Caco-2 (cell line): ENCODE data around the gene FAM124A. TPM values are rescaled to one million over a fixed set of nuclear protein-coding genes. Genes with fewer than 3 reads are reported as not detected.

Experiments used
- BruUV-seq: library from RNA; stranded (reverse); fragments of 400-500 nt; replicated peaks from 2 replicates; lab custom pipeline; 2021; lab: Mats Ljungman, UMichigan
- CTCF ChIA-PET: fragments of 300-600 bp; sonication (Branson Sonifier 250); formaldehyde crosslinking; loops from one replicate; lab custom pipeline; 2022; ENCODE audit warnings: antibody characterized with exemption; lab: Charles Lee
- POLR2A ChIA-PET: fragments of 300-600 bp; sonication (Branson Sonifier 250); formaldehyde crosslinking; loops from one replicate; lab custom pipeline; 2022; ENCODE audit warnings: antibody characterized with exemption; lab: Charles Lee
- DNase-seq, 2 experiments: peaks; one replicate each; pipeline versions ENCODE4 v3.0.0 to v3.0.0-alpha.2; 2020 to 2022
- H3K27me3 ChIP-seq: replicated peaks from 2 replicates; pipeline ENCODE4 v1.6.0; 2011; ENCODE audit warnings: low read length; ENCODE audit not compliant: control insufficient read depth, insufficient read depth
- H3K36me3 ChIP-seq: 2 replicates; pipeline ENCODE4 v1.5.1; 2011; ENCODE audit warnings: low read length; ENCODE audit not compliant: control insufficient read depth, insufficient read depth
- H3K4me1 ChIP-seq: fragments of 250-450 bp; sonication (Bioruptor Pico); 2 replicates; pipeline ENCODE4 v1.5.1; 2020; ENCODE audit warnings: mild to moderate bottlenecking
- H3K4me3 ChIP-seq: 2 replicates; pipeline ENCODE4 v1.5.1; 2011; ENCODE audit warnings: low read depth, mild to moderate bottlenecking, control low read depth, low read length
- H3K9me3 ChIP-seq: fragments of 250-450 bp; sonication (Bioruptor Pico); 2 replicates; pipeline ENCODE4 v1.5.1; 2020; ENCODE audit warnings: mild to moderate bottlenecking, moderate library complexity
- H3K27ac Mint-ChIP-seq: one replicate; pipeline ENCODE4 v1.8.0; 2022; ENCODE audit warnings: mixed read lengths; ENCODE audit not compliant: unreplicated experiment
- H3K27me3 Mint-ChIP-seq: one replicate; pipeline ENCODE4 v1.8.0; 2022; ENCODE audit warnings: mixed read lengths; ENCODE audit not compliant: insufficient read depth, unreplicated experiment
- H3K36me3 Mint-ChIP-seq: one replicate; pipeline ENCODE4 v1.8.0; 2022; ENCODE audit warnings: mild to moderate bottlenecking, mixed read lengths; ENCODE audit not compliant: insufficient read depth, unreplicated experiment
- H3K4me1 Mint-ChIP-seq: one replicate; pipeline ENCODE4 v1.8.0; 2022; ENCODE audit warnings: low read depth, mixed read lengths; ENCODE audit not compliant: unreplicated experiment
- H3K4me3 Mint-ChIP-seq: one replicate; pipeline ENCODE4 v1.8.0; 2022; ENCODE audit warnings: mild to moderate bottlenecking, moderate library complexity, mixed read lengths; ENCODE audit not compliant: unreplicated experiment
- H3K9me3 Mint-ChIP-seq: one replicate; pipeline ENCODE4 v1.8.0; 2022; ENCODE audit warnings: mixed read lengths; ENCODE audit not compliant: unreplicated experiment
- CTCF ChIP-seq, 2 experiments: fragments of 200-600 bp in 1 of 2; IDR thresholded peaks; 1 replicate in 1 of 2; 2 replicates in 1 of 2; pipeline versions ENCODE4 v1.5.1 to v1.8.0; 2011 to 2022; ENCODE audit warnings: antibody characterized with exemption in 1 of 2, control low read depth in 1 of 2, inconsistent platforms in 1 of 2, low read depth in 1 of 2, low read length in 1 of 2, mild to moderate bottlenecking in 1 of 2, moderate library complexity in 1 of 2; ENCODE audit not compliant: insufficient read depth in 1 of 2, severe bottlenecking in 1 of 2, unreplicated experiment in 1 of 2
- intact Hi-C: fragments of 100-400 bp; cut with micrococcal nuclease; formaldehyde crosslinking; loops from one replicate; pipeline ENCODE4 v1.10.0; 2022; ENCODE audit not compliant: unreplicated experiment
- total RNA-seq: library from RNA; stranded (reverse); gene quantifications from 2 replicates; pipeline ENCODE4 v1.2.3, GENCODE V29; 2022

FAM124A gene
- total RNA-seq, 1 experiment from 2014 or later: 0.52 TPM

- TF ChIP-seq CTCF (IDR thresholded peaks at IDR 0.05; ENCODE audit: insufficient read depth in 1 of 2, low read depth in 1 of 2, low read length in 1 of 2, severe bottlenecking in 1 of 2, unreplicated experiment in 1 of 2): no peak
- H3K9me3 Mint-ChIP-seq: no peaks in the 10 kb centered on the region
Observed at GRCh38 chr13:51194942-51195341, 27.3 kb upstream of the FAM124A start.

DNA sequence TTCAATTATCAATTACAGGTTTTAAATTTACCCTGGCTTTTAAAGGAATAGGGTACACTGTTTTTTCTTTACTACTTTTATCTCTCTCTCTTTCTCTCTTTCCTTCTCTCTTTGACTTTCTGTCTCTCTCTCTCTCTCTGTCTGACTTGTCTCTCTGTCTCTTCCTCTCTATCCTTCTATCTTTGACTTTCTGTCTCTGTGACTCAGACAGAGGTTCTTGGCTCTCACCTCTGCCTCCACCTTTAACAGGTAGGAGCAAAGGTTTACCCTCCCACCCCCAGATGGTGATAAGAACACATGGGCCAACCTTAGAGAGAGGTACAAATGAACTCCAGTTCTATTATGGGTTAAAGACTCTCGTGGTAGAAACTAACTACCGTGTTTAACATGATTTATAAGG lies 20.3 kb upstream of the FAM124A start:
- ChIA-PET POLR2A (no interaction called here), CTCF (no interaction called here)
- H3K4me3 ChIP-seq: no peak overlapping the region
- no peak for DNase-seq
- no peaks in the 10 kb centered on the region; the same call in 1 of the 2 replicates for H3K9me3 ChIP-seq
- BruUV-seq: no TSS peak
- peaks cover 22% of the 10 kb centered on the region for H3K27me3 Mint-ChIP-seq
- intact Hi-C loops: no loop called here
- no peak for TF ChIP-seq CTCF (IDR thresholded peaks at IDR 0.05; ENCODE audit: insufficient read depth in 1 of 2, low read depth in 1 of 2, low read length in 1 of 2, severe bottlenecking in 1 of 2, unreplicated experiment in 1 of 2)
- no peaks in the 10 kb centered on the region for H3K9me3 Mint-ChIP-seq
- H3K36me3 Mint-ChIP-seq: no peaks in the 10 kb centered on the region
- no peak overlapping the region for H3K27ac Mint-ChIP-seq
- no peaks in the 10 kb centered on the region; the same call in 1 of the 2 replicates for H3K27me3 ChIP-seq
- no peak overlapping the region for H3K4me3 Mint-ChIP-seq
- no peaks in the 10 kb centered on the region for H3K36me3 ChIP-seq
- no peaks in the 10 kb centered on the region for H3K4me1 ChIP-seq
- peaks cover 7% of the 10 kb centered on the region for H3K4me1 Mint-ChIP-seq

More at GRCh38 chr13:51194942-51195341, 27.3 kb upstream of the FAM124A start:
- Mint-ChIP-seq H3K27me3 (peaks cover 6% of the 10 kb centered on the region), H3K27ac (no peak overlapping the region), H3K4me1 (no peaks in the 10 kb centered on the region), H3K4me3 (no peak overlapping the region), H3K36me3 (no peaks in the 10 kb centered on the region)
- Histone ChIP-seq H3K4me1 (no peaks in the 10 kb centered on the region), H3K9me3 (no peaks in the 10 kb centered on the region; the same call in 1 of the 2 replicates), H3K36me3 (no peaks in the 10 kb centered on the region), H3K4me3 (no peak overlapping the region), H3K27me3 (no peaks in the 10 kb centered on the region)
- no peak for DNase-seq
- intact Hi-C loops: no loop called here
- no TSS peak for BruUV-seq
- CTCF ChIA-PET: no interaction called here
- POLR2A ChIA-PET: no interaction called here

GRCh38 chr13:51202477-51203046 lies 19.6 kb upstream of the FAM124A start:
- Mint-ChIP-seq H3K4me3 (no peak overlapping the region), H3K36me3 (no peaks in the 10 kb centered on the region), H3K4me1 (peaks cover 7% of the 10 kb centered on the region), H3K27me3 (peaks cover 22% of the 10 kb centered on the region), H3K27ac (no peak overlapping the region), H3K9me3 (no peaks in the 10 kb centered on the region)
- no peaks in the 10 kb centered on the region; the same call in 1 of the 2 replicates for H3K27me3 ChIP-seq
- no peak for TF ChIP-seq CTCF (IDR thresholded peaks at IDR 0.05; ENCODE audit: insufficient read depth in 1 of 2, low read depth in 1 of 2, low read length in 1 of 2, severe bottlenecking in 1 of 2, unreplicated experiment in 1 of 2)
- CTCF ChIA-PET: no interaction called here
- POLR2A ChIA-PET: no interaction called here
- BruUV-seq: no TSS peak
- H3K4me3 ChIP-seq: no peak overlapping the region
- H3K4me1 ChIP-seq: no peaks in the 10 kb centered on the region
- intact Hi-C loops: no loop called here
- no peaks in the 10 kb centered on the region; the same call in 1 of the 2 replicates for H3K9me3 ChIP-seq
- H3K36me3 ChIP-seq: no peaks in the 10 kb centered on the region
- DNase-seq: no peak
